Upper lobe of right lung (tissue), 1 donor: ENCODE data around the gene MBD1. TPM values are rescaled to one million over a fixed set of nuclear protein-coding genes. Genes with fewer than 3 reads are reported as not detected.
A peak's percentile ranks its signal among the peaks of the same experiment; 100 is the strongest.

Source experiments
- ATAC-seq: fragments of 200-7000 bp; cut with Tn5 transposase; one replicate; pipeline ENCODE4 v1.9.1; 2020; ENCODE audit warnings: mild to moderate bottlenecking, moderate library complexity
- DNase-seq: peaks from one replicate; pipeline ENCODE4 v3.0.0-alpha.2; 2020
- H3K27ac ChIP-seq: fragments of 200-600 bp; one replicate; pipeline ENCODE4 v1.8.0; 2022
- H3K27me3 ChIP-seq: fragments of 200-600 bp; one replicate; pipeline ENCODE4 v1.8.0; 2022; ENCODE audit warnings: mild to moderate bottlenecking
- H3K36me3 ChIP-seq: fragments of 200-600 bp; one replicate; pipeline ENCODE4 v1.8.0; 2022
- H3K4me1 ChIP-seq: fragments of 200-600 bp; one replicate; pipeline ENCODE4 v1.8.0; 2022
- H3K4me3 ChIP-seq: fragments of 200-600 bp; one replicate; pipeline ENCODE4 v1.8.0; 2022; ENCODE audit warnings: mild to moderate bottlenecking
- H3K9me3 ChIP-seq: fragments of 200-600 bp; one replicate; pipeline ENCODE4 v1.8.0; 2022
- CTCF ChIP-seq: fragments of 200-600 bp; IDR thresholded peaks from one replicate; pipeline ENCODE4 v1.8.0; 2022; ENCODE audit warnings: antibody characterized with exemption
- intact Hi-C: fragments of 100-400 bp; cut with DNase I; formaldehyde crosslinking; loops from one replicate; pipeline ENCODE4 v1.11.0; 2022
- total RNA-seq: library from RNA; stranded (reverse); fragmentation: NEBNext Ultra II Directional; extraction: Animal tissue kit (Norgen Biotek cat#: 25700); gene quantifications from one replicate; pipeline ENCODE4 v1.2.1, GENCODE V29; 2021
- donor health status: DM: no; HTN: yes; CAD: no; lungs with severe emphysema.

The MBD1 gene
- total RNA-seq, 1 donor from 2014 or later: 56.3 TPM

- H3K27ac ChIP-seq: no peak overlapping the region
- no peak for TF ChIP-seq CTCF
- peaks cover 26% of the 10 kb centered on the region for H3K4me1 ChIP-seq
- DNase-seq (no peak), ATAC-seq (no peak)
- no peaks in the 10 kb centered on the region for H3K9me3 ChIP-seq
- H3K36me3 ChIP-seq: peaks cover 23% of the 10 kb centered on the region
- H3K27me3 ChIP-seq: no peaks in the 10 kb centered on the region
- intact Hi-C loops: no loop called here
- H3K4me3 ChIP-seq: no peak overlapping the region
These were observed 3.0 kb upstream of the MBD1 start for GRCh38 chr18:50284255-50284885.

- H3K4me1 ChIP-seq: peaks cover 28% of the 10 kb centered on the region
- DNase-seq (no peak), ATAC-seq (no peak)
- no peaks in the 10 kb centered on the region for H3K9me3 ChIP-seq
- no peak overlapping the region for H3K4me3 ChIP-seq
- peaks cover 30% of the 10 kb centered on the region for H3K36me3 ChIP-seq
- H3K27me3 ChIP-seq: no peaks in the 10 kb centered on the region
- TF ChIP-seq CTCF: no peak
- no peak overlapping the region for H3K27ac ChIP-seq
- intact Hi-C loops: no loop called here
These were observed 2.3 kb upstream of the MBD1 start for GRCh38 chr18:50283469-50284209.

GRCh38 chr18:50282521-50283335 lies 1.4 kb upstream of the MBD1 start:
- Histone ChIP-seq H3K4me1 (peaks cover 26% of the 10 kb centered on the region), H3K27me3 (no peaks in the 10 kb centered on the region), H3K36me3 (peaks cover 37% of the 10 kb centered on the region), H3K4me3 (no peak overlapping the region), H3K9me3 (no peaks in the 10 kb centered on the region), H3K27ac (no peak overlapping the region)
- TF ChIP-seq CTCF: no peak
- intact Hi-C loops: no loop called here
- ATAC-seq (no peak), DNase-seq (peak; percentile 69)

GRCh38 chr18:50281972-50282520 lies 723 bp upstream of the MBD1 start:
- Histone ChIP-seq H3K36me3 (peaks cover 44% of the 10 kb centered on the region), H3K4me3 (peak overlapping the region; percentile 96), H3K4me1 (peaks cover 26% of the 10 kb centered on the region), H3K9me3 (no peaks in the 10 kb centered on the region), H3K27ac (peak overlapping the region; percentile 94), H3K27me3 (no peaks in the 10 kb centered on the region)
- DNase-seq: no peak
- no peak for TF ChIP-seq CTCF
- ATAC-seq: no peak
- intact Hi-C loops: no loop called here

- Histone ChIP-seq H3K36me3 (peaks cover 56% of the 10 kb centered on the region), H3K27me3 (no peaks in the 10 kb centered on the region), H3K27ac (peak overlapping the region; percentile 94), H3K4me1 (peaks cover 26% of the 10 kb centered on the region), H3K4me3 (peak overlapping the region; percentile 96), H3K9me3 (no peaks in the 10 kb centered on the region)
- no peak for TF ChIP-seq CTCF
- DNase-seq (no peak), ATAC-seq (no peak)
- intact Hi-C loops: no loop called here
These were observed 522 bp downstream of the MBD1 start for GRCh38 chr18:50280707-50281294.
